Stomach (tissue), 4 donors: ENCODE measurements around the gene MAGEC3.

ENCODE experiments used
- CTCF ChIP-seq, 7 experiments: fragments of 450-650 bp in 4 of 7; fragments of 200-600 bp in 3 of 7; sonication (generic) in 3 of 7; IDR thresholded peaks; one replicate each; pipeline ENCODE4 v1.5.1; 2016 to 2019; ENCODE audit warnings: antibody characterized with exemption in 7 of 7, control low read depth in 2 of 7, mild to moderate bottlenecking in 1 of 7
- POLR2A ChIP-seq, 4 donors: fragments of 450-650 bp; IDR thresholded peaks; one replicate each; pipeline ENCODE4 v1.6.1; 2016; ENCODE audit warnings: antibody characterized with exemption in 4 of 4, control low read depth in 2 of 4, mild to moderate bottlenecking in 1 of 4, moderate library complexity in 1 of 4

GRCh38 chrX:141904262-141904661 lies 66.1 kb downstream of the MAGEC3 start:
- TF ChIP-seq CTCF (IDR thresholded peaks at IDR 0.05), result no peak
- no peak for TF ChIP-seq POLR2A (IDR thresholded peaks at IDR 0.05)
